GM19468 (cell line): ENCODE data around the gene RTF1.

ENCODE experiments used
- ATAC-seq: cut with Tn5 transposase; IDR thresholded peaks from one replicate; pipeline ENCODE4 v1.9.1; 2021; ENCODE audit warnings: mild to moderate bottlenecking, moderate library complexity, moderate number of reproducible peaks; ENCODE audit not compliant: unreplicated experiment; ENCODE audit errors: extremely low read depth

RTF1 gene

DNA sequence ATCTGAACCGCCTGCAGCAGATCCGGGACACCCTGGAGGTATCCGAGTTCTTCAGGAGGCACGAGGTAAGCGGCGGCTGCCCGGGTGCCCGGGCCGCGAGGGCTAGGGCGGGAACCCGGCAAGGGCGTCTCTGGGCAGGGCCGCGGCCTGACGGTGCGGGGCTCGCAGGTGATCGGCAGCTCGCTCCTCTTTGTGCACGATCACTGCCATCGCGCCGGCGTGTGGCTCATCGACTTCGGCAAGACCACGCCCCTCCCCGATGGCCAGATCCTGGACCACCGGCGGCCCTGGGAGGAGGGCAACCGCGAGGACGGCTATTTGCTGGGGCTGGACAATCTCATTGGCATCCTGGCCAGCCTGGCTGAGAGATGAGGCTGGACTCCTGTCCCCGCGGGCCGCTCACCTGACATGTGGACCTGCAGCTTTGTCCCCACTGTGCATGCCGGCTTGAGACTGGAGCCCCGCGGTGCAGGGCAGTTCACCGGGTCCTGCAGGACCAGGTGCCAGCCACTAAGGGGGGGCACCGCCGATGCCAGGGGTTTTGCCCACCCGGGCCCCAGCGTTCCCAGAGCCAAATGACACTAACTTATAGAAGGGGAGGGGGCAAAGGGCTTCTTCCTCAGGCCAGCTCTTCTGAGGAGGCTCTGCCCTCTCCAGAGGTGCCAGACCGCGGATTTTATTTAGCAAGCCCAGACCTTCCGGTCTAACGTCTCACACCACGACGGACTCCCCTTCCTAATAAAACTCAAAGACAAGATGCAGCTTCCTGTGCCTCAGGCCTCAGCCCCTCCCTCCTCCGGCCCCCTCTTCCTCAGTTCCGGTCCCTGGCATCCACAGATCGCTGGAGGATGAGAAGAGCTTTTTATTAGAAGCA lies 86.1 kb downstream of the RTF1 start:
- ATAC-seq, result no peak

DNA sequence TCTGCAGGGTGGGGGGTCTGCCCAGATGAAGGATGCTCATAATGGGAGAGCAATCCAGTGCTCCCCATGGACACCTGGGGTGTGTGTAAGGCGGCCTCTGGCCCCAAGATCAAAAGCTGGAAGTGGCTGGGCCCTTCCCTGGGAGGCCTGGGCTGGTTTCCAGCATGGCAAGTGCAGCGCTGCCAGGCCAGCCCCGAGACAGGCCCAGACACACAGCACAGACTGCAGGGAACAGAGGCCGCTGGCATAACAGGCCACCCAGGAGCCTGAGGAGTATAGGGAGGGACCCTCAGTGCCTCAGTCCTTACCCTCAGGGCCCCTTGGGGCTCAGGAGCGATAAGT lies 86.7 kb downstream of the RTF1 start:
- ATAC-seq, result no peak

DNA sequence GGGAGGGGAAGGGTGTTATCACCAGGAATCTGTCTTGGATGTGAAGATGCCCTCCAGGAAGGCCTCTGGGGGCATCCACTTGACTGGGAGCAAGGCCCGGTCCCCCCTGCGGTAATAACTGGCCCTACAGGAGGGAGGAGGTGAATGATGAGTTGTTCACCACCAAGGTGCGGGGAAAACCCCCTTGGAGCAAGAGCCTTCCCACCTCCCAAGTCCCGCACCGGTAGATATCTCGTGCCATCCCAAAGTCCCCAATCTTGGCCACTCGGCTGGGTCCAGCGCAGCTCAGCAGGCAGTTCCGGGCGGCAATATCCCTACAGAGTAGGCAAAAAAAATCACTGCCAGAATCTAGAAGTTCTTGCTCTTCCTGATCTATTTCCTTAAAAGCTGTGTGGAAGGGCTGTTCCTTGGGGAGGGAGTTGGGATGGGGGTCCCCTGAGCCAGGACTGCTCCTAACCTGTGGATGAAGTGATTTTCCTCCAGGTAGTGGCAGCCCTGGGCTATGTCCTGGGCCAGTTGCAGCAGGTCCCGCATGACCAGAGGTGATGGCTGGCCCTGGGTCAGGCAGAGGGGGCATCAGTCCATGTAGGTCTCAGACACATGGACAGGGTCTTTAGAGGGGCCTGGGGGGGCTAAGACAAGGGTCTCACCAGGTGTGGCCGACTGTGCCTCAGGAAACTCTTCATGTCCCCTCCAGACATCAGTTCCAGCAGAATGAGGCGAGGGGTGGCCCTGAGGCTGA lies 88.0 kb downstream of the RTF1 start:
- no peak for ATAC-seq

DNA sequence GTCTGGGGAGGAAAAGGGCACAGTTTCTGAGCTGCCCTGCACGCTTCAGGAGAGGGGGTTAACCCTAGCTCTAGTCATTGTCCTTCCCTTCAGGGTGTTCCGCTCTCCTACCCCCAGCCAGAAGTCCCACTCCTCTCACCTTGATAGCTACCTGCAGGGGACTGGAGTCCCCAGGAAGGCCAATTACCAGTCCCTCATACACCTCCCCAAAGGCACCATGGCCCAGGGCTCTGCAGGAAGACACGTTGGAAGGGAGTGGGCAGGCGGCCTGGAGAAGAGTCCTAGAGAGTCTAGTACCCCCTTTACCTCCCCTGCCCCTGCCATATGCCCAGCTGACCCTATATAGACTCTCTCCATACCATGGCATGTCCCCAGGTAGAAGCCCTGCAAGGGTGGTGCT lies 88.9 kb downstream of the RTF1 start:
- ATAC-seq, result no peak

DNA sequence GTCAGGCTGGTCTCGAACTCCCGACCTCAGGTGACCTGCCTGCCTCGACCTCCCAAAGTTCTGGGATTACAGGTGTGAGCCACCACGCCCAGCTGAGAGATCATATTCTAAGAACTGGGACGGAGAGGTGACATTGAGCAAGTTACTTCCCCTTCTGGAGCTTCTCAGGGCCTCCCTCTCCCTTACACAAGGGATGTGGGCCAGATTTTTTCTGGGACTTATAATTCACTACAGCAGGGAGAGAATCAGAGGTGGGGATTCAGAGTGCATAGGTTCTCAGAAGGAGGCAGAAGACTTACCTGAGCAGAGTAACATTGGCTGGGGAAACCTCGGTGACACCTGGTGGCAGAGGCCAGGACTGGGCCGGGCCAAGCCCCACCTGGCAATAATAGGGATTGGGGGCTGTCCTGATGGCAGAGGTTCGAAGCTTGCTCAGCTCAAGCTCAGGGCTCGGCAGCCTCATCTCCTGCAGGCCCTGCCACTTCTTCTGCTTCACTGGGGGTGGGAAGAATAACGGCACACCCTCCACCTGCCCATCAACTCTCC lies 90.0 kb downstream of the RTF1 start:
- no peak for ATAC-seq

DNA sequence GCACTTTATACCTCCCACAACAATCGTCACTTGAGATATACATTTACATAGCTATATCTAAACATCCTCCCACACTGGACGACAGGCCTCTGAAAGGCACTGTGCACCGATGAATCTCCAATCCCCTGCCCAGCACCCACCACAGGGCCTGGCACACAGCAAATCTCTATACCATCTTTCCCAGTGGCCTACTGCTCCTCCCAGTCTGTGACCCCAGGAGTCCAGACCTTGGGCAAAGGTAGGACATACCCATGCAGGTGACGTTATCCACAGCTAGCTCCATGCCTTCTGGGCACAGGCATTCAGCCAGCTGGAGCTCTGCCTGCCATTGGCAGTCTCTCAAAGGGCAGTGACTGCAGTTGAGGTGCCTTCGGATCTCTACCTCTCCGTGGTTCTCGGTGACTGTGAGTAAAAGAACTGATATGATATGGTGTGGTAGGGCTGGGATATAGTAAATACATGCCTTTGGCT lies 91.0 kb downstream of the RTF1 start:
- no peak for ATAC-seq

DNA sequence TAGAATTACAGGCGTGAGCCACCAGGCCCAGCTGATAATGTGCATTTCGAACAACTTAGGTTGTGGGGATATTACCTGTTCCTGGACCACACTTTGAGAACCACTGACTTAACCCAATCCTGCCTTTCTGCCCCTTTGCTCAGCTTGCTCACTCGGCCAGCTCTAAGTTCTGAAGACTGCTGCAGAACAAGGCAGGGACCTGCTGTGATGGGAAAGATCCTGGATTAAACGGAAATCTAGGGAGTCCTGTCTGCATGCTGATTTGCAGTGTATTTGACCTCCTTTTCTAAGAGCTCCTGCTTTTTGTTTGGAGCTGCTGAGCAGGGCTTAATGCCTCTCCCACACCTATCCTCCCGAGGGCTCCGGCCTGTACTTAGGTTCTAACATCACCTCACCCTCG lies 93.8 kb downstream of the RTF1 start:
- no peak for ATAC-seq

DNA sequence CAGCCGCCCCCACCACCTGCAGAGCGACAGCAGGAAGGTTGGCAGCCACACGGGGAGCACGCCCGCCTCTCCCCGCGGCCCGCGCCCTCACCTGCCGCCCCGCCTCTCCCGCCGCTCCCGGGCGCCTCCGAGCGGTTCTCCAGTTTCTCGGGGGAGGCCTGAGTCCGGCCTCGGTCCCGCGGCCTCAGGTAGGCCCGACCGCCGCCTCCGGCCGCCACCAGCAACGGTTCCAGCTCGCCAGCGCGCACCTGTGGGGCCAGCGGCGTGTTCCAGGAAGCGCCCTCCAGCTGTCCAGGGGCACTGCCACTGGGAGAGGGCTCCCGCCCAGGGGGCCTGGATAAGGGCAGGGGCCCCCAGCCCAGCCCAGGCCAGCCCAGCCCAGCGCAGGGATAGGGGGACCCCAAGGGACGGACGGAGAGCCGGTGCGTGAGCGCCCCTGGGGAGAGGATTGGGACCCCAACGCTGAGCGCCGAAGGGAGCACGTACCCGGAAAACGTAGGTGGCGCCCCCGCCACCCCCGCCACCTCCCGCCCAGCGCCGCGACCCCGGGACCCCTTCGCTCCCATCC lies 94.5 kb downstream of the RTF1 start:
- ATAC-seq, result no peak

DNA sequence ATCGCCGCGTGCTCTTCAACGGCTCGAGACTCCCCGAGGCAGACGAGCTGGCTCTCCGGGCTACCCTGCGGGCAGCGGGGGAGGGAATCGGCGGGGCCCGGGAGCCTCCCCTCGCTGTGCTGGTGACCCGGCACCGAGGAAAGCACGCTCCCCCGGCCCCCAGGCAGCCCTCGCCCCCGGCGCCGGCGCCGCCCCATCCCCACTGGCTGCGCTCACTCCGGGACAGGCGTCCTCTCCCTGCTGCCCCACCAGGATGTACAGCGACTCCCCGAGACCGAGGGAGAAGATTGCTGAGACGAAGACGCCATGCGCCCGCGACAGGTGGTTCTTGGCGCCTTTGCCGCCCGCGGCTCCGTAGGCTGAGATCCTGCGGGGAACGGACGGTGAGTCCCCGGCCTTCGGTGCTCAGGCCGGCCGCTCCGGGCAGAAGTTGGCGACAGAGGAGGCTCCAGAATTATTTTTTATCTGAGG lies 95.0 kb downstream of the RTF1 start:
- ATAC-seq, result no peak

DNA sequence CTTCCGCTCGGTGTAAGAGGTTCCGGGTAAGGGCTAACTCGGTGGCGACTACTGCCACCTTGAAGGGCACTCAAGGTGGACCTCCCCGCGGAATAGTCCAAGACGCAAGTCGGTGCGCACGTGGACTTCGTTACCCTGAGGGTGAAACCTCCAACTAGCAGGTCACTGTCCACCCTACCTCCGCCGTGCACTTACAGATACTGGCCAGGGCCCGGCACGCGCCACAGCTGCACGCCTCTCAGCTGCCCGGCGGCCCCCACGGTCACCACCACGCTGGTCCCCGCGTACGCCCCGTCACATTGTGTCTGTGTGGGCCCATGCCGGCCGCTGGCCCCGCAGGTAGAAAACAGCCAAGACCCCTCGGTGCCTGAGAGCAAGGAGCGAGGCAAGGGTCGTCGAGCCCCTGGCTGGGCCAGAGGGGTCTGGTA lies 95.6 kb downstream of the RTF1 start:
- ATAC-seq, result no peak

DNA sequence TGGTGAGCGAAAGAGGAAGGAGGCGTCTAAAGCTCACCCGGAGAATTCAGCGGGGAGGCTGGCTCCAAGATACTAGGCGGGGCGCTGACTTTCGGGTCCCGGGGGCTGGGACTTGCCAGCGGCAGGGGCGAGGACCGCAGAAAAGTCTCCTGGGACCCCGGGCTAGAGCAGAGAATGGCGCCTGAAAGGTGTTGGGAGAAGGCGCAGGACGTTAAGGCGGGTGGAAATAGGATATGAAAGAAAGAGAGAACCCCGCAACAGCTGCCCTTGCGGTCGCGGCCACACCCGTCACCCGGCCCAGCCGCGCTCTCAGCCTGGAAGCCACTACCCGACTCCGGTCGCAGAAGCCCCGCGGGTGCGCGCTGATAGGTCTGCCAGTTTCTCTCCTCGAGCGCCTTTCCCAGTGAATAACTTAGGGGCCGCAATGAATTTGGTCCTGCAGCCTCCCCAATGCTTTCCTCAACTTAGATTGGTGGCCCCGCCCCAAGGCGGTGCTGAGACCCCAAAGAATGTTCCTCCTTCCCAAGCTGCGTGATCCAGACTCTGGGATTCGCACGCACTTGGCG lies 96.1 kb downstream of the RTF1 start:
- ATAC-seq, result no peak

DNA sequence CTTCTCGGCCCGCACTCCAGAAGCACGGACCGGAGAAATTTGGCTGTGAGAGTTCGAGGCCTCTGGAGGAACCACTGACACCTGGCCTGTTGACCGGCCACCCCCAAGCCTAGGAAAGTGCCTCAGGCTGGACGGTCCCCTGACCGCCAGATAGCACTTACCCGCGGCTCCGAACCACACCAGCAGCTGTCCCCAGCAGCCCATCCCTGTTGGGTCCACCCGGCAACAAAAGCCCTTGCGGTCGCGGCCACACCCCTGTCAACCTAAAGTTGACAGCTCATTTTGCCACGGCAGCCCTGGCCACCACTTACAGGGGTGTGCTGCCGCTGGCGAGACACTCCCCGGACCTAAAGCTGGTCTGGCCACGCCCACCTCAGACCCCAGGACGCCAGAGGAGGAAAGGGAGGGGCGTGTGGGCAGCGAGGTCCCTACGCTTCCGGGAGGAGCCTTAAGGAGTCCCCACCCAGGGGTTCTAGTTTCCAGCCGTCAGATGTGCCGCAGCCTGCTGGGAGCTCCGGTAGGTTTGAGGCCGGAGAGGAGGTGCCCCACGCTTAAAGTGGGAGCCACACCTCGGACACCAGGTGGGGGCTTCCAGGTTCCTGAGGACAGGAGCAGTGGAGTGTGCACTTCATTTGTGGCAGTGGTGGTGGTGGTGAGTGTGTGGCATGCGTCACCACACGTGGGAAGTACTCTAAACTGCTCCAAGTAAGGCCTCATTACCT lies 96.8 kb downstream of the RTF1 start, which contains the start of gene LTK:
Gene LTK (minus strand): TSS at position 322 of the 722 bp plus-strand sequence. CDS start 118 bp downstream, at position 204.
- no peak for ATAC-seq

DNA sequence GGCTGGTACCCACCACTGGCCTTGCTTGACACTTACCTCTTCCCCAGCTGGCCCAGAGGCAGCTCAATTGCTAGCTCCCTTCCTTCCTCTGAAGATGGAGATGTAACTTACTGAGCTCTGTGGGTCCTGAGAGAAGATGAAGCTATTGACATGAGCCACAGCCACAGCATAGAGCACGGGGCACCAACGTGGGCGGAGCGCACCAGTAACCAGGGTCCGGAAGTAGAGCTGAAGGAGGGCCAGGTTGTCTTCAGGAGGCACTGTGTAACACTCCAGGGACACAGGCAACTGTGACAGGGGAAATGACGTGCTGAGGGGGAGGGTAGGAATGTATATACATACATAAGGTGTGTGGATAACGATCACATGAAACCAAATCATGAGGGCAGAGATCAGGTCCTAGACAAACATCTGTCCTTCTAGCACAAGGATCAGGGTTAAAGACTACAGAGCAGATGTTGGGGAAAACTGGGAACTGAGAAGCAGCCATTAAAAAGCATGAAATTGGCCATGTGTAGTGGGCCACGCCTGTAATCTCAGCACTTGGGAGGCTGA lies 101.1 kb downstream of the RTF1 start:
- no peak for ATAC-seq

DNA sequence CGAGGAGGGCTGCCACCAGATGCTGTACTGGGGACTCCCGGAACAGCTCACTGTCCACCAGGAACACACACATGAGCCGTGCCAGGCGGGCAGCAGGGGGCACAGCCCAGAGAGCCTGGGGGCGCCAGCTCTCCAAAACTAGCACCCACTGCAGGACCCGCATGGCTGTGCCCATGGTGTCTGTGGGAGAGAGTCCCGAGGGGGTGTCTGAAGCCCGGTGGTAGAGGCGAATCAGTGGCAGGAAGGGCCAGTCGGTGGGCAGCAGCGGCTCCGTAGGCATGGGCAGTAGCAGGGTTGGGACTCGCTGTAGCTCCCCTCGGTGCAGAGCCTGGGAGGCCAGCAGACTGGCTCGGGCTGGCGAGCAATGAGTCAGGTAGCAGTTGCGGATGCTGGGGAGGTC lies 103.7 kb downstream of the RTF1 start:
- ATAC-seq, result no peak

DNA sequence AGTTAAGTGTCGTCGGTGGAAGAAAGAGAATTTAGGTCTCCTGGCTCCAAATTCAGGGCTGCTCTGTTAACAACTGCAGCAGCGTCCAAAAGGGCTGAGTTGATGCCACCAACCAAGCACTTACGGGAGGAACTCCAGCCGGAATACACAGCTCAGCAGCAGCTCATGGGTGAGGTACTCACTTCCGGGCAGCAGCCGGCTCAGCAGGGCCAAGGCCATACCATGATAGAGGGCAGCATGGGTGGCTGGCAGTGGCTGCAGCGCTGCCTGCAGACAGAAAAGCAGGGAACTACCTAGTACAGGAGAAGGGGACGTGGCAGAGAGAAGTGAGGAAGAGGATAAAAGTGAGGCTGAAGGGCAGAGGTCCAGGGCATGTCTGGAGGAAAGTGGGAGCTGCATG lies 104.7 kb downstream of the RTF1 start:
- ATAC-seq, result no peak

DNA sequence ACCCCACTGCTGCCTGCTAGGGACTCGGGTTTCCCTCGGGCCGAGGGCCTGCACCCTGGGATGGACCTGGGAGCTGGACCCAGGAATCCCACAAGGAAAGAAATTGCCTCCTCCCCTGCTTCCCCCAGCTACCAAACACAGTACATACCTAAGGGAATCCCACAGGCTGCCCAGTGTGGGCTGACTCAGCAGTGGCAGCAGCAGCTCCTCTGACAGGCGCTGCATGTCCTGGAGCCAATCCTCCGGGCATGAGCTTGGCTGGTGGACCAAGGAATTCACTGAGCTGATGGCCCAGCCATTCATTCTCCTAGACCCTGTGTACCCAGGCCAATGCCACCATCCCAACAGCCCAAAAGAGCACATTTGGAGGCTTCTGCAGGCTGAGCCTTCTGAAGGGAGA lies 106.2 kb downstream of the RTF1 start:
- ATAC-seq, result no peak

DNA sequence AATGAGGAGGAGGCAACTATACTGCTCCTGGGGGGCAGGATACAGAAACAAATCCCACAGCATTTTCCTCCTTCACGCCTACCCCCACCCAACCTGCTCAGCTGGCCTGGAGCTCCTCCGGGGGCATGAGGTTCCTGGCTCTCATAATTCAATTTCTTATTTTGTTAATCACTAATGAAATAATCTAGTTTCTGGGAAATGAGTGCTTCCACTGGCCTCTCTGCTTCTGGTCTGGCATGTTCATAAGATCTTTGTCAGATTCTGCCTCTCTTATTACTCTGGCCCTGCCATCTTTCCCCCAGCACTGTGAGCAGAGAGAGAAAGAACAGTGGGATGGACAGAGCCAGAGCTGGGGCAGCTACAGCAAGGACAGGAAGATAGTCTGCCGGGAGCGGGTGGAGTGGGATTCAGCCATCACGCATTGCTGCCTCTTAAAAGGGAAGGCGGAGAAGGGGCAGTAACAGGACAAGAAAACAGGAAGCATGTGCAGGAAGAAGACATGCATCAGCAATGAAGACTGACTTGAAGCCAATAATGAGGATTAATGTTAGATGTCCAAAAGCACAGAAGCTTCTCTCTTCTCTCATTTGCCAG lies 113.6 kb downstream of the RTF1 start:
- no peak for ATAC-seq
